ENCODE data around the gene C14orf39. TPM values are rescaled to one million over a fixed set of nuclear protein-coding genes. Genes with fewer than 3 reads are reported as not detected.

The C14orf39 gene
- total RNA-seq, 1 experiment from 2014 or later, result 0.47 TPM

DNA sequence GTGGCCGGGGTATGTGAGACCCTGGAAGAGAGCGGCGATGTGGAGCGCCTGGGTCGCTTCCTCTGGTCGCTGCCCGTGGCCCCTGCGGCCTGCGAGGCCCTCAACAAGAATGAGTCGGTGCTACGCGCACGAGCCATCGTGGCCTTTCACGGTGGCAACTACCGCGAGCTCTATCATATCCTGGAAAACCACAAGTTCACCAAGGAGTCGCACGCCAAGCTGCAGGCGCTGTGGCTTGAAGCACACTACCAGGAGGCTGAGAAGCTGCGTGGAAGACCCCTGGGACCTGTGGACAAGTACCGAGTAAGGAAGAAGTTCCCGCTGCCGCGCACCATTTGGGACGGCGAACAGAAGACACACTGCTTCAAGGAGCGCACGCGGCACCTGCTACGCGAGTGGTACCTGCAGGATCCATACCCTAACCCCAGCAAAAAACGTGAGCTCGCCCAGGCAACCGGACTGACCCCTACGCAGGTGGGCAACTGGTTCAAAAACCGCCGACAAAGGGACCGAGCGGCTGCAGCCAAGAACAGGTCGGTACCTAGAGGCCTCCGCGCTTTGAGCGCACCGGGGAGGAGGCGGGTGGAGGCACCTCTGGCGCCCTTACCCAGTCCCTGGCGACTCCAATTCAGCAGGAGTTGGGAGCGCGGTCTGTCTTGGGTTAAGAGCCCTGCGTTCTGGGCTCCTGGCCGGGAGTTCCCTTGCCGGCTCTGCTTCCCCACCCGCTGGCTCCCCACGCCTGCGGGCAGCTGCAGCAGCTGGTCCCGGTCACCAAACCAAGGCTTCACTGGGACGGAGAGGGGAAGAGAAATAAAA lies 23.8 kb upstream of the C14orf39 start:
- Histone ChIP-seq H3K27ac (ENCODE audit: low read length) (no peak overlapping the region), H3K4me3 (ENCODE audit: low read length) (no peak overlapping the region), H3K79me2 (ENCODE audit: low read length) (no peaks in the 10 kb centered on the region), H3K36me3 (ENCODE audit: low read depth, low read length) (no peaks in the 10 kb centered on the region), H3K27me3 (ENCODE audit: low read length) (peaks cover 74% of the 10 kb centered on the region), H3K4me2 (ENCODE audit: low read length) (no peak overlapping the region), H3K9me3 (ENCODE audit: low read length) (no peaks in the 10 kb centered on the region), H3K9ac (ENCODE audit: low read length) (no peak overlapping the region), H3F3A (ENCODE audit: low read length, unreplicated experiment) (no peaks in the 10 kb centered on the region), H2AFZ (ENCODE audit: low read length) (no peak overlapping the region), H4K20me1 (ENCODE audit: low read length) (no peaks in the 10 kb centered on the region), H3K4me1 (ENCODE audit: insufficient read depth, low read length) (no peaks in the 10 kb centered on the region), H3K9me2 (replicated peaks; ENCODE audit: low read length) (no peaks in the 10 kb centered on the region)
- intact Hi-C loops (cut with micrococcal nuclease), result no loop called here
- no peak for TF ChIP-seq EZH2phosphoT487 (IDR thresholded peaks at IDR 0.05; ENCODE audit: borderline replicate concordance, low read length)
- TF ChIP-seq, protein P1, sequence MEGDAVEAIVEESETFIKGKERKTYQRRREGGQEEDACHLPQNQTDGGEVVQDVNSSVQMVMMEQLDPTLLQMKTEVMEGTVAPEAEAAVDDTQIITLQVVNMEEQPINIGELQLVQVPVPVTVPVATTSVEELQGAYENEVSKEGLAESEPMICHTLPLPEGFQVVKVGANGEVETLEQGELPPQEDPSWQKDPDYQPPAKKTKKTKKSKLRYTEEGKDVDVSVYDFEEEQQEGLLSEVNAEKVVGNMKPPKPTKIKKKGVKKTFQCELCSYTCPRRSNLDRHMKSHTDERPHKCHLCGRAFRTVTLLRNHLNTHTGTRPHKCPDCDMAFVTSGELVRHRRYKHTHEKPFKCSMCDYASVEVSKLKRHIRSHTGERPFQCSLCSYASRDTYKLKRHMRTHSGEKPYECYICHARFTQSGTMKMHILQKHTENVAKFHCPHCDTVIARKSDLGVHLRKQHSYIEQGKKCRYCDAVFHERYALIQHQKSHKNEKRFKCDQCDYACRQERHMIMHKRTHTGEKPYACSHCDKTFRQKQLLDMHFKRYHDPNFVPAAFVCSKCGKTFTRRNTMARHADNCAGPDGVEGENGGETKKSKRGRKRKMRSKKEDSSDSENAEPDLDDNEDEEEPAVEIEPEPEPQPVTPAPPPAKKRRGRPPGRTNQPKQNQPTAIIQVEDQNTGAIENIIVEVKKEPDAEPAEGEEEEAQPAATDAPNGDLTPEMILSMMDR (conservative IDR thresholded peaks at IDR 0.05; ENCODE audit: low read depth, low read length), result no peak
- no peak for TF ChIP-seq EZH2 (IDR thresholded peaks at IDR 0.05; ENCODE audit: low read length, unreplicated experiment)
- ChIA-PET CTCF (no interaction called here), POLR2A (ENCODE audit: unreplicated experiment) (interaction anchor here (0.7 kb wide), 1 partner anchor 216 kb away, joined by 5 read pairs; no protein-coding TSS in a partner anchor)
- no TSS peak for BruUV-seq (replicated peaks)
- no peak for ATAC-seq
- DNase-seq, result no peak

DNA sequence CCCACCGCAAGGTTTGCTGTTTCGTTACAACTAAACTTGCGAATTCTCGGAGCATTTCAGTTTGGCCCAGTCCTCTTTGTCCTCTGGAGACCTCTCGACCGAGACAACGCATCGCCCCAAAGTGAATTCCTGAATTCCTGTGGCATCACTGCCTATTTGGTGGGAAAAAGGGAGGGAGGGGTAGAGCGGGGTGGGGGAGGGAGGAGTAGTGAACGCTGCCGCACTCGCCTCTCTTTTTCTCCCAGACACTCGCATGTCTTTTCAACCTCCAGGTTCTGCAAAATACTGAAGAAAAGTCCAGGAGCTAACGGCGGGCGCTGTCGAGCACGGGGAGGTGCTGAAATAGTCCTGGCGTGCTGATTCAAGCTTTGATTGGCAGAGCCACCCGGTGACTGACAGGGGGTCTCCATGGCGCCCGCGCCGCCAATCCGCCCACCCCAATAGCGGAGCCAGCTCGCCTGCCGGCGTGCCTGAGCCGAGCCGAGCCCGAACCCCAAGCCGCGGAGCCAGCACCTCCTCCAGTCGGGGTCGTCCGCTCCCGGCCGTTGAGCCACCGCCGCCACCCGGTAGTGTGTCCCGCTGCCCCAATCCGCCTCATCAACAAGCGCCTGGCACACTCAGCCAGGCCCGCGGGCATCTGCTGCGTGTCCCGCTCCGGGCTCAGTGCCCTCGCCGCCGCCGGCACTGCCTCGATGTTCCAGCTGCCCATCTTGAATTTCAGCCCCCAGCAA lies 23.0 kb upstream of the C14orf39 start, which contains the start of gene SIX6:
SIX6 (plus strand) TSS at position 440 of the 731 bp plus-strand sequence; CDS start at position 693, 253 bp downstream.
- H3K9me3 ChIP-seq (ENCODE audit: low read length), result no peaks in the 10 kb centered on the region
- no peak within 1 kb of the TSS for H3K9ac ChIP-seq (ENCODE audit: low read length)
- ATAC-seq (no peak), DNase-seq (no peak)
- intact Hi-C loops (cut with micrococcal nuclease), result no loop called here
- POLR2A ChIA-PET (ENCODE audit: unreplicated experiment), result no interaction called here
- no peak within 1 kb of the TSS for H3K4me2 ChIP-seq (ENCODE audit: low read length)
- CTCF ChIA-PET, result no interaction called here
- no peak within 1 kb of the TSS for H3K27ac ChIP-seq (ENCODE audit: low read length)
- peaks cover 72% of the 10 kb centered on the region for H3K27me3 ChIP-seq (ENCODE audit: low read length)
- H3K36me3 ChIP-seq (ENCODE audit: low read depth, low read length), result no peaks in the 10 kb centered on the region
- no peak within 1 kb of the TSS for H3K4me3 ChIP-seq (ENCODE audit: low read length)
- no peaks in the 10 kb centered on the region for H4K20me1 ChIP-seq (ENCODE audit: low read length)
- H2AFZ ChIP-seq (ENCODE audit: low read length), result no peak within 1 kb of the TSS
- H3K4me1 ChIP-seq (ENCODE audit: insufficient read depth, low read length), result no peaks in the 10 kb centered on the region
- H3K9me2 ChIP-seq (replicated peaks; ENCODE audit: low read length), result no peaks in the 10 kb centered on the region
- no TSS peak for BruUV-seq (replicated peaks)
- no peaks in the 10 kb centered on the region for H3F3A ChIP-seq (ENCODE audit: low read length, unreplicated experiment)
- no peak for TF ChIP-seq EZH2 (IDR thresholded peaks at IDR 0.05; ENCODE audit: low read length, unreplicated experiment)
- TF ChIP-seq, protein P1 (conservative IDR thresholded peaks at IDR 0.05; ENCODE audit: low read depth, low read length), result no peak
- TF ChIP-seq EZH2phosphoT487 (IDR thresholded peaks at IDR 0.05; ENCODE audit: borderline replicate concordance, low read length), result no peak
- no peaks in the 10 kb centered on the region for H3K79me2 ChIP-seq (ENCODE audit: low read length)

DNA sequence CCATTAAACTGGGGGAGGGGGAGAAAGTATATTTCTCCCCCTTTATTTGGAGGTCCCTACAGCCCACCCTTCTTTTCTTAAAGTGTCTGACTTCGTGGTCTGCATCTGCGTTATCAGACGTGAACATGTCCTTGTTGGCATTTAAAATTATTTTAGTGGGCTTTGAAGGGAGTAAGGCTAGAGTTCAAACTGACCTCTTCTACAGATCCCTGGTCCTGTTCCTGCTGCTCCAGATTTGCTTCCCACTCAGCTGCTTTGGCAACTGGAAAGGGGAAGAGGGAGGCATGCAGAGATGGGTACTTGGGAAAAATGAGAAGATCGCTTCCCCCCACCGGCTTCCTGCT lies 22.5 kb upstream of the C14orf39 start:
- ChIA-PET CTCF (no interaction called here), POLR2A (ENCODE audit: unreplicated experiment) (no interaction called here)
- no peak overlapping the region for H3K4me3 ChIP-seq (ENCODE audit: low read length)
- H3K79me2 ChIP-seq (ENCODE audit: low read length), result no peaks in the 10 kb centered on the region
- H3F3A ChIP-seq (ENCODE audit: low read length, unreplicated experiment), result no peaks in the 10 kb centered on the region
- H3K27ac ChIP-seq (ENCODE audit: low read length), result no peak overlapping the region
- no peaks in the 10 kb centered on the region for H3K9me2 ChIP-seq (replicated peaks; ENCODE audit: low read length)
- TF ChIP-seq EZH2phosphoT487 (IDR thresholded peaks at IDR 0.05; ENCODE audit: borderline replicate concordance, low read length) (no peak), EZH2 (IDR thresholded peaks at IDR 0.05; ENCODE audit: low read length, unreplicated experiment) (no peak)
- TF ChIP-seq, protein P1 (conservative IDR thresholded peaks at IDR 0.05; ENCODE audit: low read depth, low read length), result no peak
- intact Hi-C loops (cut with micrococcal nuclease), result no loop called here
- no peaks in the 10 kb centered on the region for H4K20me1 ChIP-seq (ENCODE audit: low read length)
- ATAC-seq (no peak), DNase-seq (no peak)
- H2AFZ ChIP-seq (ENCODE audit: low read length), result no peak overlapping the region
- no peak overlapping the region for H3K4me2 ChIP-seq (ENCODE audit: low read length)
- no peaks in the 10 kb centered on the region for H3K4me1 ChIP-seq (ENCODE audit: insufficient read depth, low read length)
- H3K9me3 ChIP-seq (ENCODE audit: low read length), result no peaks in the 10 kb centered on the region
- peaks cover 68% of the 10 kb centered on the region for H3K27me3 ChIP-seq (ENCODE audit: low read length)
- H3K9ac ChIP-seq (ENCODE audit: low read length), result no peak overlapping the region
- BruUV-seq (replicated peaks), result no TSS peak
- H3K36me3 ChIP-seq (ENCODE audit: low read depth, low read length), result no peaks in the 10 kb centered on the region

Measured in PC-3 (cell line).